ENCODE data around the gene ANTXR2.

ANTXR2 gene

DNA sequence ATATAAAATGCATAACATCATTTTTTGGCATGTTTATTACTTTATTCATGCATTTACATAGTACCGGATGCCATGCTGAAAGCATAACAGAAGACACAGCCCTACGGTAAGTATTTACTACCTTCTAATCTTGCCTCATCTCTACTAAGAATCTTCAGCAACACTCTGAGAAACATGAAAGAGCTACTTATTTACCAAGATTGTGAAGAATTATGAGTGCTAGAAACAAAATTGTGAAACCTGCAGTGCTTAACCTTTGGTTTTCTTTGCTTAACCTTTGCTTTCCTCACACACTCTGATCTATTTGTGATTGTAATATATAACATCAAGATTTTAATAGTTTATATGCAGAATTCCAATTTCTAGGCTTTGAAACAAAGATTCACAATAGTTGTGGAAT lies 7.4 kb downstream of the ANTXR2 start:
- no peak for DNase-seq

DNA sequence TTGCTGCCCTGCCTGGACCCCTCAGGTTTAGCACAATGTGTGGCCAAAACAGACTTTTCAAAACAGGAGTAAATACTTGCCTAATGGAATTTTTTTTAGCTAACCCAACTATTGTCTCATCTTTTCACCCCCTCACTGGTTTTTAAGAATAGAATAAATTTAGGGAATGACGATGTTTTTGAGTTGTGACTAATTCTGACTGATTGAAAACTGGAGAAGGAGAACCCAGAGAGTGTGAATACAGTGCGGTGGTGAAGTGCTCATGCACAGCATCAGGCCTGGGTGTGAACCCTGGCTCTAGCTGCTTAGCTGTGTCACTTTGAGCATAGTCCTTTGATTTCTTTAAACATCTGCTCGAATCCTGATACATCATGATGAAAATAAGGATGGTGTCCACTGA lies 10.5 kb downstream of the ANTXR2 start:
- no peak for DNase-seq

DNA sequence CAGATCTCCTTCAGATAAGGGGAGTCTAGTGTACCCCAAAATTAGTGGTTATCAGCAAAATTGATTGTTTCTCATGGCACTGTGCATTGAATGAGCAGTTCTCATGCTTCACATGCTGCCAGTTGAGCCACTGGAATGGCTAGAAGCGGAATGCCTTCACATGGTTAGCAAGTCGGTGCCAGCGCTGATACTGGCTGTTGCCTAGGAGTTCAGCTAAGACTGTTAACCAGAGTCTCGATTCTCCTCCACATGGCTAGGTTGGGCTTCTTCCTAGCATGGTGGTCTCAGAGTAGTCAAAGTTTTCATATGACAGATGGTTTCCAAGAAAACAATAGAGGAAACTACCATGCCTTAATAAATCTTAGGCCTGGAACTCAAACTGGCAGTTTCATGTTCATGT lies 12.2 kb downstream of the ANTXR2 start:
- DNase-seq, result no peak

DNA sequence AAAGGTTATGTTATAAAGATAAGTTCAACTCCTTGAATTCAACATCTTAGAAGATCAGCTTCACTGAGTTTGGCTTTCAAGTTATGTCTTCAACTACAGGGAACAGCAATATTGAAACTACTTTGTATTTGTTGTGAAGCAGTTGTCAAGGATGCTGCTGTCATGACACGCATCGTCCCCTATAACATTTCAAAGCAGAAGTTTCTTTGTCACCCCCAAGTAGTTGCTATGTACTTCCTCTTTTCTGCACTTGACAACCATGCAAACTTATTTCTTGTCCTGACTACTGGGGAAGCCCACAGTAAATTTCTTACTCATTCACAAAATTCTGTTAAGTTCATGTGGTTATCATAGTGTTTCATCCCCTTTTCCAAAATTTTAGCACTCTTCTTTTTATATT lies 14.3 kb downstream of the ANTXR2 start:
- DNase-seq, result peak; percentile 95

DNA sequence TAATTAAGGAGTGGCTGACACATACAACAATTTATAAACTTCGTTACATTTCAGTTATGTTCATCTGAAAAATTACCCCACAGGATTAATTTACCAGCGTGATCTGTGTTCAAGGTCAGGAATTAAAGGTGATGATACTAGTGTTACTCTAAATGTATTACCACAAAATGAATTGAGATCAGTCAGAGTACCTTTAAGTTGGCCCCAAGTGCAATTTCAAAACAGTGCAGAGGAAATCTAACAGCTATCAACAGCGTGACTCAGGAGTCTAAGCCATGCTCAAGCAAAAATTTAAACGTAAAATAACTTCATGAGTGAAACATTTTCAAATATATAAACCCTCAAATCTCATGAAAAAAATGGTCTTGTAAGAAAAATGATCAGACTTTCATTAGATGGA lies 18.7 kb downstream of the ANTXR2 start:
- DNase-seq, result no peak

DNA sequence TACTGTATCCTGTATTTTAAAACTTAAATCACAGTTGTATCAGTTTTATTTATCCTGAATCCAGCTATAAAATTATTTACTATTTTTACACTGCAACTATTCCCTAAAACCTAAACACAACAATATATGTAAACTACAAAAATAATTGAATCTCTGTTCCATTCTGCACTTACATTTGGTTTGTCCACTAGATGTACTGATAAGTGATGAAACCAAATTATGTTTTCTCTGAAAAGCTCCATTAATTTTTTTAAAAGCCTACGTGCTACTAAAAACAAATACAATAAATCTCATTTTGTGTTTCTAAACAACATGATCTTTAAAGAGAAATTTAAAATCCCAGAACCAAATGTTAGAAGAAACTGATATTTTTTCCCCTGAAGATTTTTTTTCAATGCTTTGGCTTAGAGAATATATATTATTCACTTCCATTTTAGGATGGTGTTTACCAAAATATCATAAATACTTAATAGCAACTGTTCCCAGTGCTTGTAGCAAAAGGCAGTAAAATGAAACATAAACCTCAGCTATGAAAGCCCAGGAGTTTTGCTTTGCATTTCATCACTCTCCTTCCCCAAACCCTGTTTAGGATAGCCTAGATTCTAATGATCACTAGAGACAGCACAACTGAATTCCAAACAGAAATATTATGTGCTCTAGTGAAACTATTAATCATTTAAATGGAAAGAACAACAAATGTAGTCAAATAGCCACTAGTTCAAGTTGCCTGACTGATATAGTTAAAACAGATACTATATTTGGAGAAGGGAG lies 19.7 kb downstream of the ANTXR2 start:
- DNase-seq, result peak; percentile 21

DNA sequence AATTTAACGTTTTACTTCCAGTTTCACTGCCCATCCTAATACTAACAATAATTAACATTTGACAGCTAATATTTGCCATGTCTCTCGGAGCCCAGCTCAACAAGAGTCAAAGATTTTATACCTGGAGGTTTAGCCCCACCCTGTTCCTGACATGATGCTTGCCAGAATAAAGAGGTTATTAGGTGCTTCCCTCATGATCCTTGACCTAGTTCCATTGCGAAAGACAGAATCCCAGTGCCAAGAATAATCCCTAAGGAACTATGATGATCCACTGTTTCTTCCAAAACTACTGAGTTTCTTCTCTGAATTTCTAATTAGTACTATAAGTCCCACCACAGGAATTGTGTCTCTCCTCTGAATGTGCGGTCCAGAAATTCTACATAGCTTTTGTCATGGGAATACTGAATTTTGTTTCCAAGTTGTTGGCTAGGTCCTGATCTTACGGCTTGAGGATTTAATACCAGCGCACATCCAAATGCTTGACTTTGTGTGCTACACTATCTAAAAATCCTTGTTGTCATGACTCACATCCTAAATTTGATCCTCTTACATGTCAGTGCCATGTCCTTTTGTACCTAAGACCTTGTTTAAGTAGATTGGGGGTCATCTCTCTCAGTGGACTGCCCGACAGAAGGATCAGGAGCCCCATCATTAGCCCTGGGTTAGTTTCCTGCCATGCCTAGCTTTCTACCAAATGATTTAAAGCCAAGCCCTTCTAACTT lies 23.1 kb downstream of the ANTXR2 start:
- no peak for DNase-seq

DNA sequence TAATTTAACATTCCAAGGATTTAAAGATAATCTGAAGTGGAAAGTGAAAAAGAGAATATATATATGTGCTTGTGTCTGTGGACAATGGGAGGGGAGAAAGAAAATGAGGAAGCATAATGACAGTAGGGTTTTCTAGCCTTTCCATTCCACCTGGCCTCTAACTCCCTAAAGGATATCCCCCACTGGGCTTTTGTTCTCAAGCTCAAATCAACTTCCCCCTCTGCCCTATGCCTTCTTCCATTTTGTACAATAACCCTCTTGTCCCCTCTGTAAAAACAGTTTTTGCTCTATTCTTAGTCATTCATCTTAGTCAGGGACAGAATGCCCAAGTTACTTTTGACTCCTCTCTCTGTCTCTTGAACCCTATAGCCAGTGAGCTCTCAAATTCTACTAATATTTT lies 23.6 kb downstream of the ANTXR2 start:
- DNase-seq, result no peak

DNA sequence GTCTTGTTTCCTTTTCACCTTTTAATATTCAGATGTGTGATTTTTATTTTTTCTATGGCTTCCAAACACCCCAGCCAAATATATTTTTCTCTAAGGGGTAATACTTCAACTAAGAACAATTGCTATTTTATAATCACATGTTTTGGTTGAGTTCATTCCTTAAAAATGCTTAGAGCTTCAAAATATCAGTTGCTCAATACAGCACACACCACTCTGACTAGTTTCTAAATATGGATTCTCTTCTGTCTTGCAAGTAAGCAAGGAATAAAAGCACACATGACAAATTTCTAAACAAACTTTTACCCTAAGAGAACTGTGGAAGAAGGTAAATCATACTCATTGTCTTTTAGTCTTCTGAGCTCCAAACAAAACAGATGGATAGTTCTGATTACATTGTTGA lies 27.2 kb downstream of the ANTXR2 start:
- DNase-seq, result peak; percentile 67

DNA sequence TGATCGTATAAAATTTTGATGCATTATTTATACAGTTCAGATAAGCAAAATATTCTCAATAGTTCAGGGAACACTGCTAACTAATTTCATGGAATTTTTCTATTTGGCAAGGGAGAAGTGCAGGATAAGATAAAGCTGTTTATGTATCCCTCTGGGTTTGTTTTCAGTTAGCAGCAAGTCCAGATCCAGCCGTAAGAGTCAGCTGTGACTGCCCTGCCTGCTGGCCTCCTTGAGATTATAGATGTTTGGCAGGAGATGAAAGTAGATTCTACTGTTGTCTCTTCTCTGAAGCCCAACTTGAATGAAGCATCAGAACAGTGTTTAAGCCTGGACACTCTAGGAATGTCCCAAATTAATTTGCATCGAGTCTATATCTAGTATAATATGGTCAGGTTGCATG lies 29.5 kb downstream of the ANTXR2 start:
- DNase-seq, result no peak

DNA sequence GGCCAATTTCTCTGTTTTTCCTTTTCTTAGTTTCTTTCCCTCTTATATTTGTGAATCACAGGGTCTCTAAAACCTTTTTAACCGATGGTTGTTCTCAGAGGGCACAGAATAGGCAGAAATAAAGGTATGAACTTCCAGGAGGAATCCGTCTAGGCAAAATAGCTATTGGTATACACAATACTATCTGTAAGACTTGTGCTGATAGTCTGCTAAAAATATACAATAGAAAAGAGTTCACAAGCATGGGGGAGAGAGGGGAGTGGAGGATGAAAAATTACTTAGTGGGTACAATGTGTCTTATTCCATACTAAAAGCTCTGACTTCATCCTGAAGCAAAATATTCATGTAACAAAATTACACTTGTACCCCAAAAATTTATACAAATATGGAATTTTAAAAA lies 30.2 kb downstream of the ANTXR2 start:
- DNase-seq, result no peak

DNA sequence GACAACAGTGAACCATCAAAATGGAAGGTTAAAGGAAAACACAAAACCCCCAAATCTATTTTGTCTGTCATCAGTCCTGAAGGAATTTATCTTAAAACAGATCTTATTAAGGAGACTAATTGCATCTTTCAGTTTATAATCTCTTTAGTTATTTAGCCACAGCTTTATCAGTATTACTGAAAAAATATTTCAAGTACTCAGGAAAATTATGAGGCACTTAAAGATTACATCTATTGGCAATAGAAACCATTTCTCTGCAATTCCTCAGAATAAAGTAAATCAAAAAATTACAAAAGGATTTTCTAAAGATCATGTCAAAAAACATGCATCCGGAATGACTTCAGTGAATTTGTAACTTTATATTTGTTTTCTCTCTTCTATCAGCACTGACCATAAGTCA lies 35.2 kb downstream of the ANTXR2 start:
- no peak for DNase-seq

DNA sequence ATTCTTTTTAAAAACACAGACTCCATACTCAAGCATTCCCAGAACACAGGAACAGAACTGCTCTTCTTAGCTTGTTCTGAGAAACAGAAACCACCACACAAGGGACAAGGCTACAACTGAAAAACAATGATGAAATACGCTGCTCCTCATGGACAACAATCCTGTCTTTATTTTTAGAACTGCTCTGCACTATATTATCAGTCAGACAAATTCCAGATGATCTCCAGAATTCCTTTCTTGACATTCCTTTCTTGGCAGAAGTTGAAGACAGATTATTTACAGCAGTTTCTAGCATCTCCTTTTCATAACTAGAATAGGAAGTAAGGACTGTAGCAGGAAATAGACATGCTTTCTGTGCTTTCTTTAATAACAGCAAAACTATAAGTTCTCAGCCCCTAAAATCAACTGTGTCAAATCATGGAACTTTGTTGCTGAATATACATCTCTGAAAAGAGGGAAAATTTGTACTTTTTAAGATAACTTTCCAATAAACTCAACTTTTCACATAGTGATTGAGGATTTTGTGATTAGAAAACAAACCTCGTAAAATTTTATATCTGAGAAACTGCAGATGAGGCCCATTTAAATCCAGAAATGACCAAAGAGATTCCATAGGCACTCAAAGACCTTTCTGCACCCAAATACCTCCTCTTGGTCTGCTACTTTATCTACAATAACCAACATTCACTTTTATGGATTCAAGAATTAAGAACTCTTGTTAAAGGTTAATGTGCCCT lies 35.9 kb downstream of the ANTXR2 start:
- peak; percentile 37 for DNase-seq

DNA sequence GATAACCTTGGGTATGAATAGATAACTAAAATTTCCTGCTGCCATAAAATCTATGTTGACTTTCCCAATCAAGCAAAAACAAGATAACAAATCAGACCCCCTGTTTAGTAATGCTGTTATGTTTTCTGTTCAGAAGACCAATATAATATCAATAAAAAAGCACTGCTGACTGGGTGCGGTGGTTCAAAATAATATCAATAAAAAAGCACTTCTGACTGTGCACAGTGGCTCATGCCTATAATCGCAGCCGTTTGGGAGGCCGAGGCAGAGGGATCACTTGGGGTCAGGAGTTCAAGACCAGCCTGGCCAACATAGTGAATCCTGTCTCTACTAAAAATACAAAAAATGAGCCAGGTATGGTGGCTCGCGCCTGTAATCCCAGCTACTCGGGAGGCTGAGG lies 36.7 kb downstream of the ANTXR2 start:
- DNase-seq, result no peak

DNA sequence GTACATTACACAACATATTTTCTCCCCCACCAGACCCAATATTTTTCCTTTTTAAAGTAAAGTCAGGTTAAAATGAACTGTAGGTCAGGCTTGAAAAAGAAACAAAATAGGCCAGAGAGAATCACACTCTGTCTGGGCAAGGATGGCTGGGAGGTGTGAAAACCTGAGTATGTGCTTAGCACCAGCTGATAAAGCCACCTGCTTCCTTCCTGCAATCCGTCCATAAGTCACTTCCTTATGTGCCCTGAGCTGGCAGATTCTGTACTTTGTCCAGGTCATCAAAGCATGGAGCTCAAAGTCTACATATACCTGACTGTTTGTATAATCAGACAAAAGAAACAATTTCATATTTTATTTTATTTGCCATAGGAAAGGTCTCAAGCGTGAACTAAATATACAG lies 37.7 kb downstream of the ANTXR2 start:
- DNase-seq, result no peak

DNA sequence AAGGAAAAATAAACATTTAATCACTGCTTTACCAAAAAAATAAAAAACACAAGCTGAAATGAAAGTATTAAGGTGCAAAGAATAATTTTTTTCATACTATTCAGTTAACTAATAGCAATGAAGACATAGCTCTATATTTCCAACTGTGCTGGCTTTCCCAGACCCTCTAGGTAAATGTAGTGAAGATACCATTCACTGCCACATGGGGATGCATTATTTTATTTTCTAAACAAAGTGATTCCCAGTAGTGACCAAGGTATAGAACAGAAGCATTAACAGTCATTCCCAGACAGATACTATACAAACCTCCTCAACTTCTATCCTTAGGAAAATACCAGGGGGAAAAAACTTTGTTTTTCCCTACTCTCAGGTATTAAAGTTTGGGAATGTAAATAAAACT lies 39.4 kb downstream of the ANTXR2 start:
- DNase-seq, result no peak

DNA sequence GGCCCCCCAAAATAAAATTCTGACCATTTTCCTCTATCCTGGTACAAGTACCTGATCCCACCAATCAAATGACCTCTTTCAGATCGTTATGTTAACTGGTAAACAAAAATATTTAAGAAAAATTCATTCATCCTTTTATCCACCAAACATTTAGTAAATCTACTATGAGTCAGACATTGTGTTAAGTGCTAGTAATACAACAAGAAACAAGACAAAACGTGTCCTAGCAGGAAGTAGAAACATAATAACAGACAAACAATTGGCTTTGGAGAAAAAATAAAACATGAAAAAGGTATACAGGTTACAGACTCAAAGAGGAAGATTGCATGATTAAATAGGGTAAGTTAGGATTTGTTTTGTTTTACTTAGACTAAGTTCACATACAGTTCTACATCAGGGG lies 43.7 kb downstream of the ANTXR2 start:
- no peak for DNase-seq

DNA sequence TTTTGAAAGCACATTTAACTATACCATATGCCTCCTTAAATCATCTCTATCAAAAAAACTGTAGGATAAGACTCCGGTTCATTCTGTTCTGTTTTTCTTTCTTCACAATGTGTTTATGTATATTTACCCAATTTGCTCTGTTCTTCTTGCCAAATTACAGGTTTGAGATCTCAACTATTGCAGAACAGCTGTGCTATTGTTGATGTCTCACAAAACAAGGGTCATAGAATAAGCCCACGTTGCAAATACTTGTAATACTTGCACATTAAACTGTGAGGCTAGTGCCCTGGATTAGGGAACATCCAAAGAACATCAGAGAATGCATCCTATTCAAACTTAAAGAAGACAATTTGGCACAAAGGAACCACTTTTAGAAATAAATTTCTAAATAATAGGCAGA lies 45.4 kb downstream of the ANTXR2 start:
- no peak for DNase-seq

DNA sequence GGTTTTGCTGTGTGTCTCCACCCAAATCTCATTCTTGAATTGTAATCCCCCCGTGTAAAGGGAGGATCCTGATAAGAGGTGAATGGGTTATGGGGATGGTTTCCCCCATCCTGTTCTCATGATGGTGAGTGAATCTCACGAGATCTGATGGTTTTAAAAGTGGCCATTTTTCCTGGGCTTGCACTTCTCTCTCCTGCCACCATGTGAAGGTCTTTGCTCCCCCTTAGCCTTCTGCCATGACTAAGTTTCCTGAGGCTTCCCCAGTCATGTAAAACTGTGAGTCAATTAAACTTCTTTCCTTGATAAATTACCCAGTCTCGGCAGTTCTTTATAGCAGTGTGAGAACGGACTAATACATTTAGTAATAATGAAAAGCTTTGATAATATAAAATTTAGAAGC lies 46.9 kb downstream of the ANTXR2 start:
- DNase-seq, result no peak

DNA sequence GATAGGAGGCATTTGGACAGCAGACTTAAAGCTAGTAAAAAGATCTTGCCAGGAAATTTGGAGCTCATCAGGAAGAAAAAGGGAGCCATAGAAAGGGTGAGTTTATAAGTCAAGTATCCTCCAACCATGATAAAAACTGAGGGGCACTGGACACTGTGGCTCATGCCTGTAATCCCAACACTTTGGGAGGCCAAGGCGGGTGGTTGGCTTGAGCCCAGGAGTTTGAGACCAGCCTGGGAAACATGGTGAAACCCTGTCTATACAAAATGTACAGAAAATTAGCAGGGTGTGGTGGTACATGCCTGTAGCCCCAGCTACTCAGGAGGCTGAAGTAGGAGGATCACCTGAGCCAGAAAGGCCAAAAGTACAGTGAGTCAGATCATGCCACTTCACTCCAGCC lies 48.7 kb downstream of the ANTXR2 start:
- DNase-seq, result no peak

DNA sequence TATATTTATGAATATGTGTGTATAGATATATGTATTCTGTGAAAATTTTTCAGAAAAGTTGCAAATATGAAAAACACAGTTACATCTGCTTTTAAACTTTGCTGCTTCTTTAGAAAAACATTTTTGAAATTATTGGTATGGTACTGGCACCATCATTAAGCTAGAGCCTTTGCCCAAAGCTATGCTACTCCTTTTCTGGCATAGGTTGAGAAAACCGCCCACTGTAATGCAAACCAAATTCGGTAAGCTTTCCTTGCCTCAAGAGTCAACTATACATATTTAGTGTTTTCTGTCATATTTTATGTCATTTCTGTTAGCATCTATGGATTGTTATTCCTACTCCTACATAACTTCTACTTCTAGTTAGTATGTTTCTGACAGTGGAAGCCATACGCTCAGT lies 50.7 kb downstream of the ANTXR2 start:
- no peak for DNase-seq

DNA sequence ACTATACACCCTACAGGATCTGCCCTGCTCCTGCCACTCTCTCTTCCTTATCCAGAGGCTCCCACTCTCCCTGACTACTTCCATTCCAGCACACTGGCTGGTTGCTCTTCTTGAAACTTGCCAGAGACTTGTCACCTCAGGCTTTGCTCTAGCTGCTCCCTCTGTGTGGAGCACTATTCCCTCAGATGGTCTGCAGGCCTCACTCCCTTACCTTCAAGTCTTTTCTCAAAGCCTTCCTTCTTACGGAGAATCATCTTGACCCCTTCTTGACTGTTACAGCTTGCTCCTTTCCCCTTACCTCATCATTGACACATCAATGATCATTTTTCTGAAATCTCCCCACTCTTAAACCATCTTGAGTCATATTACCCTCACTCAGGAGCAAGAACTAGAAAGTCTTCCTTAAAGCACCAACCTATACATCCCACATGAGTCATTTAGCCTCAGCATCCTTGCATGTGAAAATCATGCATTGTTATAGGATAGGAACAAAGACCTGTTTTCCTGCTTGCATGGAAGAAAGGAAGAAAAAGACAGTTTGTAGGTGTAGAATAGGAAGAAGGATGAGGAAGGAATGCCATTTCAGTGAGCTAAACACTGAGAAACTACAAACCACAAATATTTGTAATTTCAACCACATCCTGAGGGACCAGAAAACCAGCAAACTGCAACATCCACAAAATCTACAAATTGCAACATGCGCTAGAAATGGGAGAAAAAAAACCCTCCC lies 55.7 kb downstream of the ANTXR2 start:
- DNase-seq, result peak; percentile 62

DNA sequence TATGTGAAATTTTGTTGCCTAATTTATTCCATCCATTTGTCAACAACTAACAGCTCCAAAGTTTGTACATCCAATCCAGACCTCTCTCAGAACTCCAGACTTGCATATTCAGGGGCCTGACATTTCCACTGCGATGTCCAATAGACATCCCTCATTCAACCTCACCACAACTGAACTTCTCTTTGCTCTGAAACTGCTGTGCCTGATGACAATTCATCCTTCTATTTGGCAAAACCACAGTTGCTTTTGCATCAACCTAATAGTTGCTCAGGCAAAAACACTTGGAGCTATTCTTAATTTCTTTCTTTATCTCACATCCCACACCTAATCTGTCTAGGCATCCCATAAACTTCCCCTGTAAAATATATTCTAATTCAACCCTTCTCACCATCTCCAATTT lies 56.5 kb downstream of the ANTXR2 start:
- DNase-seq, result no peak
